ENCODE data around the gene CNTNAP4. TPM values are rescaled to one million over a fixed set of nuclear protein-coding genes. Genes with fewer than 3 reads are reported as not detected.

Gene CNTNAP4
- total RNA-seq, 1 experiment from 2014 or later = not detected

DNA sequence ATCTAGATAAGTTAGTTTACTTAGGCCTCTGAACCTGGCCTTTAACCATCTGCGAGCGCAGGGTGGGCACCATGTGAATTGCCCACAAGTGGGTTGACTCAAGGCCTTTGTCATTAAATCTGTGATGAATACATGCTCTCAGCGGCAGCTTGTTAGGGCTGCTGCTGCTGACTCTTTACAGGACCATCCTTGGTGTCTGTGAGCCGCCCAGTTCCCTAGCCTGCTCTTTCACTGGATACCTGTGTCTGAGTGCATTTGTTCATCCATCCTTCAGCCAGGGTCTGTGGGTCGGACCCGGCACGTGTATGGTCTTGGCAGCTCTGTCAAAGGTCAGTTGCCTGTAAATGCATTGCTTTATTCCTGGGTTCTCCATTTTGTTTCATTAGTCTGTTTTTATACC is 321.3 kb downstream of the CNTNAP4 start:
- no peaks in the 10 kb centered on the region for H3K79me1 ChIP-seq (ENCODE audit: insufficient read depth, low read depth, low read length, poor library complexity, severe bottlenecking)
- no peak overlapping the region for H3K9ac ChIP-seq (ENCODE audit: extremely low read depth, insufficient read length, low read length)
- H2BK15ac ChIP-seq (ENCODE audit: low read depth, low read length) = no peak overlapping the region
- H3K9me3 Mint-ChIP-seq = no peaks in the 10 kb centered on the region
- no peaks in the 10 kb centered on the region for H3K79me2 ChIP-seq (ENCODE audit: insufficient read depth, low read length)
- no peak overlapping the region for H3K27ac Mint-ChIP-seq
- H3K4ac ChIP-seq (ENCODE audit: low read depth, low read length) = no peak overlapping the region
- H3K18ac ChIP-seq (ENCODE audit: insufficient read length, low read depth, low read length) = no peak overlapping the region
- H2BK20ac ChIP-seq (ENCODE audit: low read depth, low read length, poor library complexity, severe bottlenecking) = no peak overlapping the region
- H3K23ac ChIP-seq (ENCODE audit: insufficient read length, low read depth, low read length) = no peak overlapping the region
- no peak overlapping the region for H2AK5ac ChIP-seq (ENCODE audit: insufficient read length, low read length)
- no peak overlapping the region for H3K56ac ChIP-seq (ENCODE audit: insufficient read length, low read depth, low read length)
- no peaks in the 10 kb centered on the region for H3K4me1 ChIP-seq (ENCODE audit: insufficient read depth, low read length)
- H2AFZ ChIP-seq (ENCODE audit: low read length) = no peak overlapping the region
- H2BK5ac ChIP-seq (ENCODE audit: insufficient read length, low read length) = no peak overlapping the region
- no peak overlapping the region for H3T11ph ChIP-seq (ENCODE audit: low read length)
- H3K4me1 Mint-ChIP-seq = no peaks in the 10 kb centered on the region
- H4K91ac ChIP-seq (ENCODE audit: insufficient read length, low read depth, low read length) = no peak overlapping the region
- no peaks in the 10 kb centered on the region for H3K36me3 Mint-ChIP-seq (ENCODE audit: insufficient read depth in 1 of 3, low read depth in 3 of 3)
- no peak overlapping the region for H3K27ac ChIP-seq (ENCODE audit: insufficient read length, low read depth, low read length)
- no peaks in the 10 kb centered on the region for H4K20me1 ChIP-seq (ENCODE audit: control insufficient read depth, insufficient read depth, insufficient read length)
- H2BK120ac ChIP-seq (ENCODE audit: low read depth, low read length, poor library complexity, severe bottlenecking) = no peak overlapping the region
- H4K8ac ChIP-seq (replicated peaks; ENCODE audit: insufficient read length, low read depth, low read length) = no peak overlapping the region
- no peak for DNase-seq
- TF ChIP-seq, protein P1, sequence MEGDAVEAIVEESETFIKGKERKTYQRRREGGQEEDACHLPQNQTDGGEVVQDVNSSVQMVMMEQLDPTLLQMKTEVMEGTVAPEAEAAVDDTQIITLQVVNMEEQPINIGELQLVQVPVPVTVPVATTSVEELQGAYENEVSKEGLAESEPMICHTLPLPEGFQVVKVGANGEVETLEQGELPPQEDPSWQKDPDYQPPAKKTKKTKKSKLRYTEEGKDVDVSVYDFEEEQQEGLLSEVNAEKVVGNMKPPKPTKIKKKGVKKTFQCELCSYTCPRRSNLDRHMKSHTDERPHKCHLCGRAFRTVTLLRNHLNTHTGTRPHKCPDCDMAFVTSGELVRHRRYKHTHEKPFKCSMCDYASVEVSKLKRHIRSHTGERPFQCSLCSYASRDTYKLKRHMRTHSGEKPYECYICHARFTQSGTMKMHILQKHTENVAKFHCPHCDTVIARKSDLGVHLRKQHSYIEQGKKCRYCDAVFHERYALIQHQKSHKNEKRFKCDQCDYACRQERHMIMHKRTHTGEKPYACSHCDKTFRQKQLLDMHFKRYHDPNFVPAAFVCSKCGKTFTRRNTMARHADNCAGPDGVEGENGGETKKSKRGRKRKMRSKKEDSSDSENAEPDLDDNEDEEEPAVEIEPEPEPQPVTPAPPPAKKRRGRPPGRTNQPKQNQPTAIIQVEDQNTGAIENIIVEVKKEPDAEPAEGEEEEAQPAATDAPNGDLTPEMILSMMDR (conservative IDR thresholded peaks at IDR 0.05) = no peak
- H4K5ac ChIP-seq (ENCODE audit: insufficient read length, low read depth, low read length) = no peak overlapping the region
- no peaks in the 10 kb centered on the region for H3K23me2 ChIP-seq (ENCODE audit: insufficient read length, low read depth, low read length, poor library complexity, severe bottlenecking)
- H2BK12ac ChIP-seq (ENCODE audit: insufficient read length, low read depth, low read length) = no peak overlapping the region
- no peak overlapping the region for H3K4me3 Mint-ChIP-seq
- no peaks in the 10 kb centered on the region for H3K9me3 ChIP-seq (ENCODE audit: control insufficient read depth, low read depth, low read length)
- H3K27me3 ChIP-seq (ENCODE audit: insufficient read depth, low read length) = no peaks in the 10 kb centered on the region
- WGBS (ENCODE audit: extremely low coverage, insufficient read length, low lambda C conversion rate) = no CpG with 5 or more reads among the region's 7 CpGs
- peaks cover 6% of the 10 kb centered on the region for H3K27me3 Mint-ChIP-seq (ENCODE audit: low read depth)
- H3K4me2 ChIP-seq (ENCODE audit: insufficient read depth, insufficient read length, low read length) = no peak overlapping the region
- no peak overlapping the region for H3K14ac ChIP-seq (ENCODE audit: insufficient read depth, low read length)

Data from H9 (cell line).